Calu3 (cell line): ENCODE data around the gene SETD5. TPM values are rescaled to one million over a fixed set of nuclear protein-coding genes. Genes with fewer than 3 reads are reported as not detected.

Source experiments
- BruUV-seq: library from RNA; stranded (reverse); fragments of 400-500 nt; replicated peaks from 2 replicates; lab custom pipeline; 2021; lab: Mats Ljungman, UMichigan
- CTCF ChIA-PET: fragments of 300-600 bp; sonication (Branson Sonifier 250); formaldehyde crosslinking; loops from one replicate; lab custom pipeline; 2022; ENCODE audit warnings: antibody characterized with exemption; lab: Charles Lee
- DNase-seq: peaks from one replicate; pipeline ENCODE4 v3.0.0; 2022
- H3K27ac Mint-ChIP-seq: one replicate; pipeline ENCODE4 v1.8.0; 2022; ENCODE audit warnings: mixed read lengths; ENCODE audit not compliant: unreplicated experiment
- H3K27me3 Mint-ChIP-seq: one replicate; pipeline ENCODE4 v1.8.0; 2022; ENCODE audit warnings: mixed read lengths; ENCODE audit not compliant: unreplicated experiment
- H3K36me3 Mint-ChIP-seq: one replicate; pipeline ENCODE4 v1.8.0; 2022; ENCODE audit warnings: mild to moderate bottlenecking, moderate library complexity, mixed read lengths; ENCODE audit not compliant: insufficient read depth, unreplicated experiment
- H3K4me1 Mint-ChIP-seq: one replicate; pipeline ENCODE4 v1.8.0; 2022; ENCODE audit warnings: mild to moderate bottlenecking, low read depth, mixed read lengths; ENCODE audit not compliant: unreplicated experiment
- H3K4me3 Mint-ChIP-seq: one replicate; pipeline ENCODE4 v1.8.0; 2022; ENCODE audit warnings: mild to moderate bottlenecking, low read depth, moderate library complexity, mixed read lengths; ENCODE audit not compliant: unreplicated experiment
- H3K9me3 Mint-ChIP-seq: one replicate; pipeline ENCODE4 v1.8.0; 2022; ENCODE audit warnings: low read depth, mixed read lengths; ENCODE audit not compliant: unreplicated experiment
- intact Hi-C: fragments of 100-400 bp; cut with micrococcal nuclease; formaldehyde crosslinking; loops from one replicate; pipeline ENCODE4 v1.10.0; 2022; ENCODE audit not compliant: unreplicated experiment
- total RNA-seq: library from RNA; stranded (reverse); gene quantifications from 2 replicates; pipeline ENCODE4 v1.2.3, GENCODE V29; 2022
- TF ChIP-seq, protein P1 (sequence below): fragments of 200-600 bp; IDR thresholded peaks from one replicate; pipeline ENCODE4 v1.8.0; 2022; ENCODE audit warnings: antibody characterized with exemption; ENCODE audit not compliant: unreplicated experiment

SETD5 gene
- total RNA-seq, 1 experiment from 2014 or later, result 158 TPM

DNA sequence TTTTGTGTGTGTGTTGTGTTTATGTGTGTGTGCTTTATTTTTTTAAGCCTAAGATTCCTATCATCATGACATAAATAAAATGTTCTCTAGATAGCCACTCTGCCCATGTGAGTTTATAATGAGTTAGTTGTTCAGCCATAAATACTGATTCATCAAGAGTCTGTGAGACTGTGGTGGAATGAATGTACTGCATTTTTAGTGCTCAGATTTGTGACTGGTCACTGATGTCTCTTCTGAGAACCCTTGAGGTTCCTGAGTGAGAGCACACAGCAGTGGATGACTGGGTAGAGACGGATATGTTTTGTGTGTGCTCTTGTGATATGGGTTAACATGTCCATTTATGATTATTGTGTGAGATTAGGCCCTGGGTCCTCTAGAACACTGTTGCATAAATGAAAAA, 51.2 kb downstream of the SETD5 start:
- Mint-ChIP-seq H3K27ac (no peak overlapping the region), H3K27me3 (no peaks in the 10 kb centered on the region), H3K4me3 (no peak overlapping the region), H3K9me3 (no peaks in the 10 kb centered on the region), H3K36me3 (peaks cover 74% of the 10 kb centered on the region), H3K4me1 (no peaks in the 10 kb centered on the region)
- CTCF ChIA-PET, result no interaction called here
- TF ChIP-seq, protein P1, sequence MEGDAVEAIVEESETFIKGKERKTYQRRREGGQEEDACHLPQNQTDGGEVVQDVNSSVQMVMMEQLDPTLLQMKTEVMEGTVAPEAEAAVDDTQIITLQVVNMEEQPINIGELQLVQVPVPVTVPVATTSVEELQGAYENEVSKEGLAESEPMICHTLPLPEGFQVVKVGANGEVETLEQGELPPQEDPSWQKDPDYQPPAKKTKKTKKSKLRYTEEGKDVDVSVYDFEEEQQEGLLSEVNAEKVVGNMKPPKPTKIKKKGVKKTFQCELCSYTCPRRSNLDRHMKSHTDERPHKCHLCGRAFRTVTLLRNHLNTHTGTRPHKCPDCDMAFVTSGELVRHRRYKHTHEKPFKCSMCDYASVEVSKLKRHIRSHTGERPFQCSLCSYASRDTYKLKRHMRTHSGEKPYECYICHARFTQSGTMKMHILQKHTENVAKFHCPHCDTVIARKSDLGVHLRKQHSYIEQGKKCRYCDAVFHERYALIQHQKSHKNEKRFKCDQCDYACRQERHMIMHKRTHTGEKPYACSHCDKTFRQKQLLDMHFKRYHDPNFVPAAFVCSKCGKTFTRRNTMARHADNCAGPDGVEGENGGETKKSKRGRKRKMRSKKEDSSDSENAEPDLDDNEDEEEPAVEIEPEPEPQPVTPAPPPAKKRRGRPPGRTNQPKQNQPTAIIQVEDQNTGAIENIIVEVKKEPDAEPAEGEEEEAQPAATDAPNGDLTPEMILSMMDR, result no peak
- intact Hi-C loops, result no loop called here
- no TSS peak for BruUV-seq
- DNase-seq, result no peak

DNA sequence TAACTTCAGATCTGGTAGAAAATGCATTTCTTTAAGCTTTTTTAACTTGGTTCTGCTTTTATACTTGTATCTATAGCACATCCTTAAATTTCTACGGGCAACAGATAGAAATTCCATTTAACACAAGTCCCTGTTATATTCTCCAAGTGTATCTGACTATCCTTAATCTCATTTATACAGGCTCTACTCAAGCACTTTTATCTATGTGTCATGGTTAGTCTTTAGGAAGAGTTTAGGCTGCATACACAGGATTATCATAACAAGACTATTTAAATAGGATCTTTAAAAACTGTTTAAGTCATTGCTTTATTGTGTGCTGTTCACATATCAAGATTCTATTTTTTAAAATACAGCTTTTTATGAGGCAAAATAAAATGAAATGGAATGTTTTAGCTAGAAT, 52.7 kb downstream of the SETD5 start:
- CTCF ChIA-PET, result no interaction called here
- no peak overlapping the region for H3K4me3 Mint-ChIP-seq
- BruUV-seq, result no TSS peak

DNA sequence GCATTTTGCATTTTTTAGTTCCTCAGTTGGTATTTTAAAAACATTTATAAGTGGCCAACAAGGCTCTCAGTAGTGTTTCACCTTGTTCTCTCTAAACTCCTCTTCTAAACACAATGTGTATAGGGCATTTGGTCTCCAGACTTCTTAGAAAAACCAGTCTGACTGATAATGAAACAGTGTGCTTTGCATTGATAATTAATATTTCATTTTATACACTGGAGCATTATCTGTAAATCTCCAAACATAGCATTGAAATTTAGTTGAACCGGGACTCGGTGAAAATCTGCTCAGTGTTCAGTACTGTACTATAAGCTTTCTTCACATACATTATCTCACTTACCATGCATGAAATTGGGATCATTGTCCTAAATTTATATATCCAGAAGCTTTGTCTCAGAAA, 53.6 kb downstream of the SETD5 start:
- intact Hi-C loops, result no loop called here
- Mint-ChIP-seq H3K36me3 (peaks cover 66% of the 10 kb centered on the region), H3K27ac (no peak overlapping the region), H3K27me3 (no peaks in the 10 kb centered on the region), H3K4me1 (no peaks in the 10 kb centered on the region), H3K4me3 (no peak overlapping the region), H3K9me3 (no peaks in the 10 kb centered on the region)
- no TSS peak for BruUV-seq
- no peak for DNase-seq
- CTCF ChIA-PET, result no interaction called here
- TF ChIP-seq, protein P1, result no peak

More for the DNA sequence above, 52.7 kb downstream of the SETD5 start:
- Mint-ChIP-seq H3K27me3 (no peaks in the 10 kb centered on the region), H3K4me1 (no peaks in the 10 kb centered on the region), H3K27ac (no peak overlapping the region), H3K9me3 (no peaks in the 10 kb centered on the region), H3K36me3 (peaks cover 73% of the 10 kb centered on the region)
- TF ChIP-seq, protein P1, result no peak
- no peak for DNase-seq
- intact Hi-C loops, result no loop called here

DNA sequence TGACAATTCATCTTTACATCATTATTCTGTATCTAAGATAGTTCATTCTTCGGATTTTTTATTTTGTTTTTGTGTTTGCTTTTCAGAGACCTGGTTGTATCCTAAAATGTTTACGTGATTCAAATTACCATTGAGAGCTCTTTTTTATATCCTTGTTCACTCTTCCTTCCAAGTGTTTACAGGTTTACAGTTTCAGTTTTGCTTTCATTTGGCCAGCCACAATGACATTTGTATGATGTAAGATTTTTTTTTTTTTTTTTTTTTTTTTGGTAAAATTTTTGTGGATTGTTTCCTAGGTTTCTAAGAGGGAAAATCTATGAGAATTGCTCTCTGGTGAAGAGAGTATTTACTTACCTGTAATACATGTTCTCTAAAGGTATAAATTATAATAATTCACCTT, 55.0 kb downstream of the SETD5 start:
- intact Hi-C loops, result no loop called here
- no peak for DNase-seq
- TF ChIP-seq, protein P1, result no peak
- CTCF ChIA-PET, result interaction anchor here (0.7 to 0.8 kb wide), 3 partner anchors 68 to 337 kb away, joined by 3 to 8 read pairs (median 4); no protein-coding TSS in a partner anchor
- Mint-ChIP-seq H3K27ac (no peak overlapping the region), H3K4me3 (no peak overlapping the region), H3K9me3 (no peaks in the 10 kb centered on the region), H3K36me3 (peaks cover 55% of the 10 kb centered on the region), H3K27me3 (no peaks in the 10 kb centered on the region), H3K4me1 (no peaks in the 10 kb centered on the region)
- BruUV-seq, result no TSS peak
